HCT116 (cell line): ENCODE data around the gene PAFAH1B1. TPM values are rescaled to one million over a fixed set of nuclear protein-coding genes. Genes with fewer than 3 reads are reported as not detected.

Source experiments
- ATAC-seq: fragments of 200-7000 bp; cut with Tn5 transposase; 2 replicates; pipeline ENCODE4 v1.9.1; 2020; ENCODE audit warnings: mild to moderate bottlenecking, moderate library complexity
- BruUV-seq: library from RNA; stranded (reverse); fragments of 400-500 nt; replicated peaks from 2 replicates; lab custom pipeline; 2021; lab: Mats Ljungman, UMichigan
- CTCF ChIA-PET: fragments of 300-600 bp; sonication (Branson Sonifier 250); formaldehyde crosslinking; loops from one replicate; lab custom pipeline; 2021; ENCODE audit warnings: antibody characterized with exemption; lab: Charles Lee
- POLR2A ChIA-PET: fragments of 300-600, 350-600 bp; sonication (Branson Sonifier 250); formaldehyde crosslinking; loops from one replicate; lab custom pipeline; 2021; ENCODE audit warnings: antibody characterized with exemption; lab: Charles Lee
- RAD21 ChIA-PET, 2 experiments: fragments of 300-600 bp; sonication (Branson Sonifier 250); formaldehyde crosslinking; loops; one replicate each; lab custom pipeline; 2023; ENCODE audit warnings: low total read pairs in 2 of 2; ENCODE audit not compliant: uncharacterized antibody in 2 of 2, unreplicated experiment in 2 of 2, low non-redundant PET in 1 of 2; lab: Charles Lee
- DNase-seq: peaks from one replicate; pipeline ENCODE4 v3.0.0-alpha.2; 2010; ENCODE audit warnings: low read depth, low spot score
- H2AFZ ChIP-seq: fragments of 200-600 bp; shearing (Covaris generic), sonication (generic); 2 replicates; pipeline ENCODE4 v1.6.1; 2017; ENCODE audit warnings: low read depth, mixed run types, mixed read lengths, antibody characterized with exemption, low read length; ENCODE audit not compliant: poor library complexity, severe bottlenecking
- H3K27ac ChIP-seq: 2 replicates; pipeline ENCODE4 v1.5.1; 2012; ENCODE audit warnings: low read depth, low read length
- H3K27me3 ChIP-seq: fragments of 200-600 bp; sonication (generic); 2 replicates; pipeline ENCODE4 v1.6.1; 2016; ENCODE audit warnings: mixed run types, low read length, mixed read lengths; ENCODE audit not compliant: insufficient read depth
- H3K36me3 ChIP-seq, 2 experiments: fragments of 200-500 bp in 1 of 2; fragments of 200-600 bp in 1 of 2; sonication (Bioruptor generic) in 1 of 2; sonication (generic) in 1 of 2; 2 replicates each; pipeline versions ENCODE4 v1.5.1 to v1.6.1; 2014 to 2016; ENCODE audit warnings: low read length in 2 of 2, inconsistent platforms in 1 of 2, mixed read lengths in 1 of 2, mixed run types in 1 of 2; ENCODE audit not compliant: insufficient read depth in 2 of 2, control insufficient read depth in 1 of 2
- H3K4me1 ChIP-seq, 2 experiments: fragments of 200-600 bp in 1 of 2; sonication (generic) in 1 of 2; 2 replicates each; pipeline versions ENCODE4 v1.5.1 to v1.6.1; 2012 to 2017; ENCODE audit warnings: low read length in 2 of 2, inconsistent platforms in 1 of 2, mild to moderate bottlenecking in 1 of 2, mixed read lengths in 1 of 2, mixed run types in 1 of 2, moderate library complexity in 1 of 2; ENCODE audit not compliant: insufficient read depth in 2 of 2, control insufficient read depth in 1 of 2
- H3K4me2 ChIP-seq: fragments of 200-600 bp; sonication (generic); 2 replicates; pipeline ENCODE4 v1.6.1; 2017; ENCODE audit warnings: mixed run types, low read length, mixed read lengths
- H3K4me3 ChIP-seq, 2 experiments: fragments of 200-600 bp in 1 of 2; sonication (generic) in 1 of 2; replicated peaks in 1 of 2; 2 replicates each; pipeline ENCODE4 v1.5.1; 2011 to 2016; ENCODE audit warnings: low read length in 2 of 2, control low read depth in 1 of 2, low read depth in 1 of 2, mild to moderate bottlenecking in 1 of 2, mixed read lengths in 1 of 2, mixed run types in 1 of 2
- H3K79me2 ChIP-seq: fragments of 200-600 bp; sonication (generic); 2 replicates; pipeline ENCODE4 v1.6.1; 2017; ENCODE audit warnings: mild to moderate bottlenecking, mixed run types, low read length, moderate library complexity, mixed read lengths; ENCODE audit not compliant: insufficient read depth
- H3K9ac ChIP-seq: fragments of 200-600 bp; sonication (generic); 2 replicates; pipeline ENCODE4 v1.6.1; 2016; ENCODE audit warnings: low read length, mixed read lengths
- H3K9me2 ChIP-seq: fragments of 200-600 bp; sonication (generic), shearing (Covaris generic); 2 replicates; pipeline ENCODE4 v1.6.1; 2017; ENCODE audit warnings: mixed run types, mild to moderate bottlenecking, moderate library complexity; ENCODE audit not compliant: insufficient read depth
- H3K9me3 ChIP-seq, 2 experiments: fragments of 200-500 bp in 1 of 2; fragments of 200-600 bp in 1 of 2; sonication (Bioruptor generic) in 1 of 2; sonication (generic) in 1 of 2; 2 replicates each; pipeline ENCODE4 v1.6.1; 2014 to 2017; ENCODE audit warnings: low read length in 2 of 2, mixed read lengths in 2 of 2, inconsistent platforms in 1 of 2, low read depth in 1 of 2, mild to moderate bottlenecking in 1 of 2, mixed run types in 1 of 2, moderate library complexity in 1 of 2; ENCODE audit not compliant: control insufficient read depth in 1 of 2, insufficient read depth in 1 of 2
- H4K20me1 ChIP-seq: fragments of 200-600 bp; sonication (generic), shearing (Covaris generic); 2 replicates; pipeline ENCODE4 v1.6.1; 2017; ENCODE audit warnings: mixed run types, mild to moderate bottlenecking, moderate library complexity; ENCODE audit not compliant: insufficient read depth
- CTCF ChIP-seq, 3 experiments: fragments of 200-600 bp in 1 of 3; sonication (generic) in 1 of 3; IDR thresholded peaks in 2 of 3; conservative IDR thresholded peaks in 1 of 3; 2 replicates each; pipeline ENCODE4 v1.5.1; 2012 to 2017; ENCODE audit warnings: low read depth in 2 of 3, low read length in 2 of 3, antibody characterized with exemption in 1 of 3, borderline replicate concordance in 1 of 3, control low read depth in 1 of 3, mild to moderate bottlenecking in 1 of 3, mixed read lengths in 1 of 3, mixed run types in 1 of 3, moderate library complexity in 1 of 3; ENCODE audit not compliant: insufficient read depth in 1 of 3
- MAX ChIP-seq: IDR thresholded peaks from 2 replicates; pipeline ENCODE4 v1.6.1; 2012
- RAD21 ChIP-seq: IDR thresholded peaks from 2 replicates; pipeline ENCODE4 v1.6.1; 2012; ENCODE audit warnings: low read depth, mild to moderate bottlenecking
- SRF ChIP-seq: IDR thresholded peaks from 2 replicates; pipeline ENCODE4 v1.6.1; 2012; ENCODE audit warnings: low read depth
- ZBTB33 ChIP-seq: IDR thresholded peaks from 2 replicates; pipeline ENCODE4 v1.6.1; 2011; ENCODE audit warnings: mild to moderate bottlenecking, low read length, moderate library complexity; ENCODE audit not compliant: insufficient replicate concordance; ENCODE audit errors: extremely low read depth
- intact Hi-C: fragments of 100-400 bp; cut with micrococcal nuclease; formaldehyde crosslinking; loops from 2 replicates; pipeline ENCODE4 v1.10.0; 2022
- total RNA-seq: library from RNA; stranded (reverse); gene quantifications from one replicate; pipeline ENCODE4 v1.2.1, GENCODE V29; 2021; ENCODE audit not compliant: unreplicated experiment

The PAFAH1B1 gene
- total RNA-seq, 1 experiment from 2014 or later, result 113 TPM

GRCh38 chr17:2730764-2731353 lies 137.4 kb downstream of the PAFAH1B1 start:
- Histone ChIP-seq H3K9ac (no peak overlapping the region), H2AFZ (no peak overlapping the region), H3K27me3 (no peaks in the 10 kb centered on the region), H3K4me2 (no peak overlapping the region), H3K36me3 (no peaks in the 10 kb centered on the region), H3K79me2 (no peaks in the 10 kb centered on the region), H3K9me3 (no peaks in the 10 kb centered on the region), H3K27ac (no peak overlapping the region), H4K20me1 (no peaks in the 10 kb centered on the region), H3K9me2 (no peaks in the 10 kb centered on the region), H3K4me1 (no peaks in the 10 kb centered on the region), H3K4me3 (no peak overlapping the region)
- ATAC-seq, result no peak
- BruUV-seq, result no TSS peak
- CTCF ChIA-PET, result no interaction called here
- no peak for TF ChIP-seq SRF
- no peak for TF ChIP-seq ZBTB33
- no peak for TF ChIP-seq RAD21
- no peak for TF ChIP-seq CTCF (IDR thresholded peaks at IDR 0.05 in 2 of 3, conservative IDR thresholded peaks at IDR 0.05 in 1 of 3; ENCODE audit: borderline replicate concordance in 1 of 3, insufficient read depth in 1 of 3, low read depth in 2 of 3, low read length in 2 of 3)
- no peak for TF ChIP-seq MAX
- POLR2A ChIA-PET, result no interaction called here
- intact Hi-C loops, result no loop called here
- RAD21 ChIA-PET, result no interaction called here
- no peak for DNase-seq
